Measurements from ENCODE around the gene APEH. TPM values are rescaled to one million over a fixed set of nuclear protein-coding genes. Genes with fewer than 3 reads are reported as not detected.
A peak's percentile ranks its signal among the peaks of the same experiment; 100 is the strongest.

APEH gene
- total and polyA plus RNA-seq, 2 of the 4 experiments (the other 2 are of a cell fraction), result 89.2 to 142 TPM

DNA sequence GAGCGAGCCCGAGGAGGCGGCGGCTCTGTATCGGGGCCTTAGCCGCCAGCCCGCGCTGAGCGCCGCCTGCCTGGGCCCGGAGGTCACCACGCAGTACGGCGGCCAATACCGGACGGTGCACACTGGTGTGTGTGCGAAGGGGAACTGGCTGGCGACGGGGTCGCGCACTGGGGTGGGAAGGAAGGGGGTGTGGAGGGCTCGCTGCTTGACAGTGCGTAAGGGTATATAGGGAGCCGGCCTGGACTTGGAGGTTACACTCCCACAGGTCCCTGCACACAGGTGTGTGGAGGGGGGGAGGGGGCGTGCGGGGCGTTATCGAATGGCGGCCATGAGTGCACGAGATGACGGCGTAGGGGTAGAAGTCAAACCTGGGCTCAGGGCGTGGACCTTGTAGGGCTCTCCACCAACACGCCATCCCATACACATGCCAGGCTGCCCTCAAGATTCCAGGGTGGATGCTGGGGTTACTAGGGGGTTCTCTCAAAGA is 389 bp downstream of the APEH start:
- Histone ChIP-seq H3K14ac (replicated peaks; ENCODE audit: low read depth, low read length) (peak overlapping the region; percentile 67), H3K4me1 (ENCODE audit: control insufficient read depth, insufficient read depth, low read length) (peaks cover 9% of the 10 kb centered on the region), H3K4me3 (ENCODE audit: insufficient read depth, low read depth, low read length) (peak overlapping the region; percentile 86), H2BK20ac (ENCODE audit: low read depth, low read length) (no peak overlapping the region), H3K79me1 (ENCODE audit: low read depth in 1 of 2, low read length in 2 of 2) (peaks cover 26 to 50% of the 10 kb centered on the region in 2 experiments), H2AFZ (replicated peaks; ENCODE audit: low read length, poor library complexity) (peak overlapping the region; percentile 99), H3K4me2 (ENCODE audit: low read depth, low read length) (peak overlapping the region; percentile 79), H4K20me1 (ENCODE audit: insufficient read depth, low read length) (peaks cover 10% of the 10 kb centered on the region; the same call in 1 of the 2 replicates), H4K5ac (ENCODE audit: low read depth, low read length) (no peak overlapping the region), H2AK5ac (ENCODE audit: low read depth, low read length) (peak overlapping the region; percentile 98), H2BK15ac (ENCODE audit: low read depth, low read length) (no peak overlapping the region; the same call in 2 of the 3 replicates), H3K9me1 (ENCODE audit: insufficient read depth, low read length) (peaks cover 17% of the 10 kb centered on the region), H3K23ac (ENCODE audit: low read depth, low read length) (peak overlapping the region; percentile 23; the same call in 1 of the 2 replicates), H3K9me3 (ENCODE audit: control insufficient read depth, insufficient read depth, low read length) (no peaks in the 10 kb centered on the region), H3K18ac (ENCODE audit: low read depth, low read length) (no peak overlapping the region), H2BK120ac (ENCODE audit: low read depth, low read length) (no peak overlapping the region), H2AK9ac (replicated peaks; ENCODE audit: low read depth, low read length, poor library complexity) (peak overlapping the region; percentile 96), H3K9ac (ENCODE audit: low read depth, low read length) (peak overlapping the region; percentile 59), H3K36me3 (ENCODE audit: control insufficient read depth, insufficient read depth, low read length) (peaks cover 37% of the 10 kb centered on the region), H3K56ac (ENCODE audit: extremely low read depth, insufficient read depth, low read length) (peak overlapping the region; percentile 50), H4K91ac (ENCODE audit: insufficient read depth, low read depth, low read length) (peak overlapping the region; percentile 80; the same call in 1 of the 2 replicates), H4K8ac (ENCODE audit: low read depth in 2 of 2, low read length in 2 of 2) (peak overlapping the region; percentile 47 to 80; a peak in 3 of 4 replicates), H3K4ac (ENCODE audit: low read depth, low read length) (peak overlapping the region; percentile 83), H2BK5ac (ENCODE audit: low read depth, low read length, poor library complexity, severe bottlenecking) (peak overlapping the region; percentile 57), H3K27ac (ENCODE audit: insufficient read depth, low read length) (peak overlapping the region; percentile 52), H3K27me3 (ENCODE audit: control insufficient read depth, insufficient read depth, low read length) (no peaks in the 10 kb centered on the region)
- no CpG with 5 or more reads among the region's 34 CpGs for WGBS, 2 experiments (ENCODE audit: extremely low coverage in 2 of 2, insufficient read length in 1 of 2)
- POLR2A ChIA-PET (ENCODE audit: unreplicated experiment), result no interaction called here
- TF ChIP-seq CHD1 (IDR thresholded peaks at IDR 0.05; ENCODE audit: low read depth, low read length), result no peak
- TF ChIP-seq, protein P1, sequence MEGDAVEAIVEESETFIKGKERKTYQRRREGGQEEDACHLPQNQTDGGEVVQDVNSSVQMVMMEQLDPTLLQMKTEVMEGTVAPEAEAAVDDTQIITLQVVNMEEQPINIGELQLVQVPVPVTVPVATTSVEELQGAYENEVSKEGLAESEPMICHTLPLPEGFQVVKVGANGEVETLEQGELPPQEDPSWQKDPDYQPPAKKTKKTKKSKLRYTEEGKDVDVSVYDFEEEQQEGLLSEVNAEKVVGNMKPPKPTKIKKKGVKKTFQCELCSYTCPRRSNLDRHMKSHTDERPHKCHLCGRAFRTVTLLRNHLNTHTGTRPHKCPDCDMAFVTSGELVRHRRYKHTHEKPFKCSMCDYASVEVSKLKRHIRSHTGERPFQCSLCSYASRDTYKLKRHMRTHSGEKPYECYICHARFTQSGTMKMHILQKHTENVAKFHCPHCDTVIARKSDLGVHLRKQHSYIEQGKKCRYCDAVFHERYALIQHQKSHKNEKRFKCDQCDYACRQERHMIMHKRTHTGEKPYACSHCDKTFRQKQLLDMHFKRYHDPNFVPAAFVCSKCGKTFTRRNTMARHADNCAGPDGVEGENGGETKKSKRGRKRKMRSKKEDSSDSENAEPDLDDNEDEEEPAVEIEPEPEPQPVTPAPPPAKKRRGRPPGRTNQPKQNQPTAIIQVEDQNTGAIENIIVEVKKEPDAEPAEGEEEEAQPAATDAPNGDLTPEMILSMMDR (conservative IDR thresholded peaks at IDR 0.05; ENCODE audit: low read depth, low read length), result 0 out of 2 replicates have a peak, but pooled peaks have one; percentile 3
- no peak for DNase-seq
- in situ Hi-C loops (cut with MboI; ENCODE audit: low sequenced_read_pairs), result no loop called here
- CTCF ChIA-PET, result no interaction called here
- BruUV-seq (replicated peaks), result no TSS peak
- intact Hi-C loops (cut with micrococcal nuclease), result loop anchor here (5.0 kb wide), 1 partner anchor 262 kb away; the partner anchor contains the start of genes RHOA and TCTA
- peak; percentile 35 for ATAC-seq (ENCODE audit: low read depth)
- dilution Hi-C loops (cut with HindIII; ENCODE audit: low sequenced_read_pairs, unreplicated experiment), result no loop called here
